ENCODE measurements around the gene FUOM. TPM values are rescaled to one million over a fixed set of nuclear protein-coding genes. Genes with fewer than 3 reads are reported as not detected.

FUOM gene
- total RNA-seq, 1 donor from 2014 or later, result 54.0 TPM

DNA sequence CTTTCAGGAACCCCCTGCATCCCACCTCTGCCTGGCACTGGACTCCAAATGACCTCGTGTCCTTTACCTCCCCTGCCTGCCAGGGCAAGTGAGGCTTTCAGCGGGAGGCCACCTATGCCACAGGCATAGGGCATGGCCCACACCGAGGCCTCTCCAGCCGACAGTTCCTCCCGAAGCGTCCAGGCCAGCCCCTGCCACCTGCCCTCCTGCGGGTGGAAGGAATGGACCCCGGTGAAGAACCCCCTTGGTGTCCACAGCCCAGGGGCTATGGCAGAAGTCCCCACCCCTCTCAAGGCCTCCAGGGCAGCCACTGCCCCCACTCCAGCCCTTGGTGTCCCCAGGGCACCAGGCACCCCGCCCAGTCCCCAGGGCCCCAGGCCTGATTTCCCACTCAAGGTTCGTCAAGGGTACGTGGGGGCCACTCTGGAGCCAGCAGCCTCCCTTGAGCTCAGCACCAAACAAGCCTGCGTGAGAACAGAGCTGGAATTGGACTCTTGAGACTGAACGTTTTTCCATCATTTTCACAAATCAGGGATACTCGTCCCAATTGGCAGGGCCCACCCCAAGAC is 3.1 kb downstream of the FUOM start:
- no peak for DNase-seq (ENCODE audit: extremely low spot score in 2 of 2)
- no peaks in the 10 kb centered on the region for H3K27me3 ChIP-seq
- intact Hi-C loops (cut with DNase I), result no loop called here

DNA sequence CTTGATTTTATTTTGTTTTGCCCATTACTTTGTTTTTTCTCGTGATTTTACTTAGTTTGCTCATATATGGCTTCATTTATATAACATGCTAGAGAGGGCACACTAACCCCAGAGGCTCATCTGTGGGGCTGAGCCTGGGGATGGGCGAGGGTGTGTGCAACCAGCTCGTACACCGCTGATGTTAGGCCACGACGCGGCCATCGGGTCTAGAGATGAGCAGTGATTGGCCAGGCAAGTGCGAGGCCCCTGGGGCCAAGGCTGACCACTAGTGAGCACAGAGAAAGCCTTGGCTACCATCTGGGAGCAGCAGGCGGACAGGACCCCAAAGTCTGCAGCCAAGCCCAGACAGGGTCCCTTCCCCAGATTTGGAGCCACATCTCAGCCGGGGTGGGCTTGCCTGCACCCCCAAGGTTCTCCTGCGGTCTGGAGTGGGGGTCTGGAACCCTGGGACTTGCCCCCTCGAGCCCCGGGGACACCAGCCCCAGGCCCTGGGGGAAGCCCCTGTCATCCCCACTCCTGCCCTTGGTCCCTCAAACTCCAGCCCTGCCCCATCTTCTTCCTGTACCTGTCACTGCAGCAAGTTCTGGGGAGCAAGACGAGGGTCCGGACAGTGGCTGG is 3.7 kb downstream of the FUOM start:
- DNase-seq (ENCODE audit: extremely low spot score in 2 of 2), result no peak
- H3K36me3 ChIP-seq, result no peaks in the 10 kb centered on the region
- no peaks in the 10 kb centered on the region for H3K27me3 ChIP-seq
- H3K4me1 ChIP-seq, result peaks cover 16% of the 10 kb centered on the region
- H3K27ac ChIP-seq, result no peak overlapping the region
- H3K9me3 ChIP-seq, result no peaks in the 10 kb centered on the region
- TF ChIP-seq, protein P1, sequence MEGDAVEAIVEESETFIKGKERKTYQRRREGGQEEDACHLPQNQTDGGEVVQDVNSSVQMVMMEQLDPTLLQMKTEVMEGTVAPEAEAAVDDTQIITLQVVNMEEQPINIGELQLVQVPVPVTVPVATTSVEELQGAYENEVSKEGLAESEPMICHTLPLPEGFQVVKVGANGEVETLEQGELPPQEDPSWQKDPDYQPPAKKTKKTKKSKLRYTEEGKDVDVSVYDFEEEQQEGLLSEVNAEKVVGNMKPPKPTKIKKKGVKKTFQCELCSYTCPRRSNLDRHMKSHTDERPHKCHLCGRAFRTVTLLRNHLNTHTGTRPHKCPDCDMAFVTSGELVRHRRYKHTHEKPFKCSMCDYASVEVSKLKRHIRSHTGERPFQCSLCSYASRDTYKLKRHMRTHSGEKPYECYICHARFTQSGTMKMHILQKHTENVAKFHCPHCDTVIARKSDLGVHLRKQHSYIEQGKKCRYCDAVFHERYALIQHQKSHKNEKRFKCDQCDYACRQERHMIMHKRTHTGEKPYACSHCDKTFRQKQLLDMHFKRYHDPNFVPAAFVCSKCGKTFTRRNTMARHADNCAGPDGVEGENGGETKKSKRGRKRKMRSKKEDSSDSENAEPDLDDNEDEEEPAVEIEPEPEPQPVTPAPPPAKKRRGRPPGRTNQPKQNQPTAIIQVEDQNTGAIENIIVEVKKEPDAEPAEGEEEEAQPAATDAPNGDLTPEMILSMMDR (IDR thresholded peaks at IDR 0.05), result no peak
- TF ChIP-seq POLR2AphosphoS5 (IDR thresholded peaks at IDR 0.05; ENCODE audit: insufficient read depth in 1 of 2, low read depth in 1 of 2), result no peak
- no peak for TF ChIP-seq POLR2A (IDR thresholded peaks at IDR 0.05)
- intact Hi-C loops (cut with DNase I), result no loop called here
- no peak overlapping the region for H3K4me3 ChIP-seq

More for the DNA sequence above, 3.1 kb downstream of the FUOM start:
- TF ChIP-seq, protein P1 (IDR thresholded peaks at IDR 0.05), result no peak
- no peak for TF ChIP-seq POLR2AphosphoS5 (IDR thresholded peaks at IDR 0.05; ENCODE audit: insufficient read depth in 1 of 2, low read depth in 1 of 2)
- TF ChIP-seq POLR2A (IDR thresholded peaks at IDR 0.05), result no peak
- Histone ChIP-seq H3K9me3 (no peaks in the 10 kb centered on the region), H3K36me3 (no peaks in the 10 kb centered on the region), H3K4me3 (no peak overlapping the region), H3K27ac (no peak overlapping the region), H3K4me1 (peaks cover 16% of the 10 kb centered on the region)

DNA sequence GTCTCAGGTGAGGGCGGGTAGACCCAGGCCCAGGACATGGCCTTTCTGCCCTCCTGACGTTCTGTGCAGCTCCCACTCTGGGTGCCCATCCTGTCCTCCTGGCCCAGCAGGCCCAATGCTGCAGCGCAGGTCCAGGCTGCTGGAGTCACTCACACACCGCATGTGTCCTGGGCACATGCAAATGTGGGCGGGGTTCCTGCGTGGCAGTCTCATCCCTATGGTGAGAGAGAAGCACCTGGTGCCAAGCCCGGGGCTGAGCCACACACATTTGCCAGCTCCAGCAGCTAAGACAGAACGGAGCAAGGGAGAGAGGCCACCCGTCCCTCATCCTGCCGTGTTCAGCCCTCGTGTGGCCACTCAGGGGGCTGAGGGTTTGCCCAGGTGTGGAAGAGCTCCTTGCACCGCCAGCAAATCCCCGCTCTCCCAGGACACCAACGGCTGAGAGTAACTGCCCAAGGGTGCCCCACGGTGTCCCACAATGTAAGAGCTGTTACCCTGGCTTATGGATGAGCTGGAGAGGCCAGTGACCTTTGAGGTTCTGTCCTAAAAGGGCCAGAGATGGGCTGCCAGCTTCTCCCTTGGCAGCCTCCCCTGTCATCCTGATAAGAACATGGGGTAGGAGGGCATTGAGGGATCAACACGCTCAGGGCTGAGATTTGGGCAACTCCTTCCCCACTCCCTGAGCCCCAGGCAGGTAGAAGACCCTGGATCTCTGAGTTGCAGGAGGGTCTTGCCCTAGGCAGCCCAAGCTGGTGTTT is 4.4 kb downstream of the FUOM start:
- Histone ChIP-seq H3K27me3 (no peaks in the 10 kb centered on the region), H3K36me3 (no peaks in the 10 kb centered on the region), H3K4me3 (no peak overlapping the region), H3K27ac (no peak overlapping the region), H3K9me3 (no peaks in the 10 kb centered on the region), H3K4me1 (peaks cover 16% of the 10 kb centered on the region)
- intact Hi-C loops (cut with DNase I), result no loop called here
- no peak for TF ChIP-seq POLR2AphosphoS5 (IDR thresholded peaks at IDR 0.05; ENCODE audit: insufficient read depth in 1 of 2, low read depth in 1 of 2)
- TF ChIP-seq, protein P1 (IDR thresholded peaks at IDR 0.05), result no peak
- TF ChIP-seq POLR2A (IDR thresholded peaks at IDR 0.05), result no peak
- no peak for DNase-seq (ENCODE audit: extremely low spot score in 2 of 2)

DNA sequence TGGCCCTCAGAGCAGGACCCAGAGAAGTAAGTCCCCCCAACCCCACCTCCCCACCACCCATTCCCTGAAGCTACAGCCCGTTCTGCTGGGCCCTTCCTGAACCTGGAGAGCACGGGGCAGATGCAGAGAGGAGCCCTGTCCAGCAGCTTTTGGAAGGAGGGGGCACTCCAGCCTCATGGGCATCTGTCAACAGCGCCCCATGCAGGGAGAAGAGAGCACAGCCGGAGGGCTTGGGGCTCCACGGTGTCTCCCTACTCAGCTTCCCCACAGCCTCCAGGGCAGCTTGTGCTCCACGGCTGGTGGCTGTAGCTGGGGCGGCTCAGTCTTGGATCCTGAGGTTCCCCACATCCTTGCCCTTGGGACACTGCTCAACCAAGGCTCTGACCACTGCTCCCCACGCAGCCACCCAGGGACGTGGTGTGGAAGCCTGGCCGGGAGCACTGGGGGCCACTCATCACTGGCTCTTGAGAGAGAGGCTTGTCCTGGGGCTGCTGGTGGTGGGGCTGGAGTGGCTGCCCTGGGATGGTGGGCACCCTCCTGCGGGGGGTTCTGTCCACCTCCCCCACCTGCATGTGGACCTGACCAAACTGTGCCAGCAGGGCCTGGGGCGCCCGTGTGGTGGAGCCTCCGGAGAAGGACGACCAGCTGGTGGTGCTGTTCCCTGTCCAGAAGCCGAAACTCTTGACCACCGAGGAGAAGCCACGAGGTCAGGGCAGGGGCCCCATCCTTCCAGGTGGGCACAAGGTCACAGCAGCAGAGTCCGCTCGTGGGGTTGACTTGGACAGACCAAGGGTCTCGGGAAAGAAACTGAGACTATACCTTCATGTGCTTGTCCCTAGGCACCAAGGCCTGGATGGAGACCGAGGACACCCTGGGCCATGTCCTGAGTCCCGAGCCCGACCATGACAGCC is 6.2 kb downstream of the FUOM start:
- peaks cover 4% of the 10 kb centered on the region for H3K4me1 ChIP-seq
- H3K9me3 ChIP-seq, result no peaks in the 10 kb centered on the region
- H3K27ac ChIP-seq, result no peak overlapping the region
- intact Hi-C loops (cut with DNase I), result no loop called here
- no peak for DNase-seq (ENCODE audit: extremely low spot score in 2 of 2)
- no peaks in the 10 kb centered on the region for H3K27me3 ChIP-seq
- no peaks in the 10 kb centered on the region for H3K36me3 ChIP-seq
- TF ChIP-seq POLR2AphosphoS5 (IDR thresholded peaks at IDR 0.05; ENCODE audit: insufficient read depth in 1 of 2, low read depth in 1 of 2) (no peak), POLR2A (IDR thresholded peaks at IDR 0.05) (no peak)
- TF ChIP-seq, protein P1 (IDR thresholded peaks at IDR 0.05), result no peak
- H3K4me3 ChIP-seq, result no peak overlapping the region
